Measurements from ENCODE around the gene SNRPD1.
"Not testable (repeated sequence)": the region's sequence is repeated elsewhere in the genome, so short reads cannot be mapped to it uniquely, and the experiment has no call there.

Gene SNRPD1

GRCh38 chr18:21638822-21639221 lies 26.7 kb downstream of the SNRPD1 start:
- no peak for DNase-seq

- not testable (repeated sequence) for DNase-seq
Observed at GRCh38 chr18:21640375-21640774, 28.3 kb downstream of the SNRPD1 start.

DNA sequence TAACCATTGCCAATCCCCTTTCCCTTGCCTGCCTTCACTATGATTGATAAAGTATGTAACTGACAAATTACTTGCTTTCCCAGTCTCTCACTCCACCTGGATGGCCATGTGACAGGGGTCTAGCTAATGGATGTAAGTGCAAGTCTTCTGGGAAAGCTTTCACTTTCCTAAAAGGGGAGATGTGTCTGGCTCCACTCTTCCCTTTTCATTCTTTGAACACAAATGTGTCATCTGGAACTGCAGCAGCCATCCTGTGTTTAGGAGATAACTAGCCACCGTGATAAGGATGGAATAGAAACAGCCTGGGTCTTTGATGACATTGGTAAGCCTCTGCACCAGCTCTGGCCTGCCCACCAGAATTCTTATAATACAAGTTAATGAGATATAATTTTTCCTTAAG lies 38.2 kb downstream of the SNRPD1 start:
- DNase-seq: no peak

DNA sequence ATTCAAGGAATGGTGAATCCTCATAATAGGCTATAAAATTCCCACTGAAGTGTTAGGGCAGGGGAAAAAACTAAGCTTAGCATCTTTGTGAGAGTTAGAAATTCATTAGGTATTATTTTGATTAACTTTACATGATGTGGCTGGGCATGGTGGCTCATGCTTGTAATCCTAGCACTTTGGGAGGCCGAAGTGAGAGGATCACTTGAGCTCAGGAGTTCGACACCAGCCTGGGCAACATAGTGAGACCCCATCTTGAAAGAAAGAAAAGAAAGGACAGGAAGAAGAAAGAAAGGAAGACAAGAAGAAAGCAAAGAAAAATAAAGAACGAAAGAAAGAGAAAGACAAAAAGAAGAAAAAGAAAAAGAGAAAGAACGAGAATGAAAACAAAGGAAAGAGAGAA lies 40.0 kb downstream of the SNRPD1 start:
- no peak for DNase-seq

- DNase-seq: no peak
Observed at GRCh38 chr18:21653361-21653760, 41.2 kb downstream of the SNRPD1 start.

DNA sequence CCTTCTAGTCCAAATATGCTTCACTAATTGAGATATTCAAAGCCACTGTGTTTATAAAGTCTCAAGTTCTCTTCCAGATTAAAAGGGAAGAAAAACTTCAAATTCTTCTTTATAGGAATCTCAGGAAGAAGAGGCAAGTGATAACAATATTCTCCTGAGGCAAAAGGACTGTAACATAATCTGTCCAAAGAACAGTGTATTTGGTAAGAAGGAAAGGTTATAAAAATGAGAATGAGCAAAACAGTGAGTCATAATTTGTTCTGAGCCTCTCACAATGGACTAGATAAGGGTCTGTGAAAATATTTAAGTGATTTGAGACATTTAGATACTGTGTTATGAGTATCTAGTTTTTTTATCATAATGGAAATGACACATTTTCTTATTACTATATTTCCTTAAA lies 44.3 kb downstream of the SNRPD1 start:
- DNase-seq: no peak

- no peak for DNase-seq
Observed at GRCh38 chr18:21660078-21660477, 48.0 kb downstream of the SNRPD1 start.

DNA sequence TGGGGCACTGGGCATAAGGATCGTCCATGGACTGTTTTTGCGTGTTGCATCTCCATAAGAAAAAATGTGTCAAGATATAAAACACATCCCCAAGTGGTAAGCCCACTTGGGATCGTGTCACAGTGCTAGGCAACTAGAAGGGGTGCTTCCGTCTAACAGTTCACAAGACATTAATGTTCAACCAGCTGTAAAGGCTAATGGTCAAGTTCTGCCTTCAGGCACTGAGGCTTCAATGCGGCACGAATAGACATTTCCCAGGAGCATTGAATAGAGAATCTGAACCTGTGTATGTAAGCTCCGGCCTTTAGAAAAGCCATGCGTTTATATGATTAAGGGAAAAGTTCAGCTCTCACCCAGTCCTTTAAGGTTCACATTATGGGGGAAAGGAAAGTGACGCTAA lies 50.5 kb downstream of the SNRPD1 start:
- DNase-seq: no peak

DNA sequence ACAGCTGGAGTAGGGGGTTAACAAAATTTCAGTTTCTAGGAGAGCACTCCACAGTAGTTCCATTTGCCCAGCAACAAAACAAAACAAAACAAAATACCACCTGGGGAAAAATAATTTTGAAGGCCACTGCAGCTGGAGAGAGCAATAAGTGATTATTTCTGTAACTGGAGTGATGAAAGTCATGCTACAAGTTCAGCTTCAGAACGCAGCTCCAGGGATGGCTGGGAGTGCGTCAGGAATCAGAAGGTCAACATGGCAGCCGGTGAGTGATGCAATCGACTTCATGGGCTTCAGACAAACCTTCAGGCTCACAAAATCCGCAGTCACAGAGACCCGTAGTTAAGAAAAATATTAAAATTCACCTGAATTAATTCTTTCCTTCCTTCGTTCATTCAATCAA lies 51.5 kb downstream of the SNRPD1 start:
- no peak for DNase-seq

- DNase-seq: no peak
Observed at GRCh38 chr18:21664069-21664468, 52.0 kb downstream of the SNRPD1 start.

DNA sequence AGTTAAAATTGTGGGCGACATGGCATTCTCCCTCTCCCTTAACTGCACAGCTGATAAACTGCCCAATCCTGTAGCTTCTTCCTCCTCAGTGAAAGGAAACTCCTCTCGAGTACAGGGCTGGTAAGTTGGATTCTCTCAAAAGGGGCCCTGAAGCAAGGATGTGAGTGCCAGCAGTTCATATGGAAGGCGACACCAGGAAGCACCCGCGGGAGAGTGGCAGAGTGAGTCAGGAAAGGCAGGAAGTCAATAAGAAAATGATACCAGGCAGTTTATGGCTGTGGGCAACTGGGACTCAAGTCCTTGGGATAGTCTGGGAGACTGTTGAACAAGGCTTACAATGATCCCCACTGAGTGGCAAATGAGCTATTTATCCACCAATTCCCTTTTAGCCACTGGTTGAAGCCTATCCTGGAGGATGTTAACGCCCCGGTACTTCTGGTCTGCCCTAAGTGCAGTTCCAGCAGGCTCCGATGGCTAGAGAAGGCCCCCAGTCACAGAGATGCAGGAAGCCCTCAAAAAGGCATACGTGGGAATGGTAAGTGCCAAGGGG lies 57.7 kb downstream of the SNRPD1 start:
- DNase-seq: no peak

- DNase-seq: no peak
Observed at GRCh38 chr18:21672521-21673267, 60.6 kb downstream of the SNRPD1 start.

- DNase-seq: not testable (repeated sequence)
Observed at GRCh38 chr18:21675354-21675753, 63.2 kb downstream of the SNRPD1 start.

DNA sequence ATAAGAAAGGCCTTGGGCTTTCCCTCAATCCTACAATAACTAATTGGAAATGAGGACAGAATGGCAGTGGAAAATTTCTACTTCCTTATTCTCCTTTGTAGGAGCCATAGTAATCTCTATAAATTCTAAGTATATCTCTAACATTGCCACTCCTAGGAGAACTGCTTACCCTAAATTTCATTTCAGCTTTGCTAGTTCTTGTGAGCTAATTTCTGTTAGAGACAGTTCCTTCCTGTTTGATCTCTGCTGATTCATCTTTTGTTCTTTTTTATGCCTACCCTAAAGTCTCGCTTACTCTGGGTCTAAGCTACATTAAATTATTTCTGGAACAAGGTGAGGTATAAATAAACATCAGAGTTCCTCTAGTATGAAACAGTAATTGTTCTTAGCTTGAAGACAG lies 66.7 kb downstream of the SNRPD1 start:
- no peak for DNase-seq

- DNase-seq: no peak
Observed at GRCh38 chr18:21680161-21680560, 68.0 kb downstream of the SNRPD1 start.

- DNase-seq: no peak
Observed at GRCh38 chr18:21682371-21683051, 70.4 kb downstream of the SNRPD1 start.

Data from NCI-H1417 treated with DMSO at 0.1 percent for 48 hours (cell line).